HG03520 (cell line): ENCODE results near the gene EBP.
A peak's percentile ranks its signal among the peaks of the same experiment; 100 is the strongest.

ENCODE experiments used
- ATAC-seq: cut with Tn5 transposase; IDR thresholded peaks from one replicate; pipeline ENCODE4 v1.9.1; 2021; ENCODE audit warnings: mild to moderate bottlenecking, moderate library complexity; ENCODE audit not compliant: unreplicated experiment

EBP gene

GRCh38 chrX:48521353-48522243 lies at the start of gene EBP:
Gene EBP, plus strand, starts transcription at chrX:48521808. Its CDS starts 1,964 bp downstream, at chrX:48523772.
- ATAC-seq = peak; percentile 92

- no peak for ATAC-seq
These were observed 49.4 kb upstream of the EBP start for GRCh38 chrX:48472225-48472624.

GRCh38 chrX:48472851-48473703 lies 48.5 kb upstream of the EBP start:
- ATAC-seq = no peak

- no peak for ATAC-seq
These were observed 48.0 kb upstream of the EBP start for GRCh38 chrX:48473704-48473990.

GRCh38 chrX:48474127-48474526 lies 47.5 kb upstream of the EBP start:
- ATAC-seq = no peak

- no peak for ATAC-seq
These were observed 47.0 kb upstream of the EBP start for GRCh38 chrX:48474581-48474980.

GRCh38 chrX:48475296-48475695 lies 46.3 kb upstream of the EBP start:
- ATAC-seq = no peak

GRCh38 chrX:48475774-48476577 lies 45.6 kb upstream of the EBP start, which contains the start of gene FTSJ1:
Gene FTSJ1, plus strand, starts transcription at chrX:48476199. Its CDS starts 1,849 bp downstream, at chrX:48478048.
- ATAC-seq = peak; percentile 74

GRCh38 chrX:48476919-48477318 lies 44.7 kb upstream of the EBP start:
- ATAC-seq = no peak

GRCh38 chrX:48477960-48478755 lies 43.5 kb upstream of the EBP start:
- no peak for ATAC-seq

- ATAC-seq = no peak
These were observed 42.8 kb upstream of the EBP start for GRCh38 chrX:48478806-48479205.

GRCh38 chrX:48480142-48480541 lies 41.5 kb upstream of the EBP start:
- no peak for ATAC-seq

GRCh38 chrX:48480583-48480982 lies 41.0 kb upstream of the EBP start:
- ATAC-seq = no peak

- ATAC-seq = no peak
These were observed 39.1 kb upstream of the EBP start for GRCh38 chrX:48482526-48482925.

- ATAC-seq = no peak
These were observed 34.2 kb upstream of the EBP start for GRCh38 chrX:48487362-48487798.

- ATAC-seq = no peak
These were observed 33.6 kb upstream of the EBP start for GRCh38 chrX:48488034-48488433.

- ATAC-seq = no peak
These were observed 32.3 kb upstream of the EBP start for GRCh38 chrX:48489296-48489695.

GRCh38 chrX:48489892-48490291 lies 31.7 kb upstream of the EBP start:
- ATAC-seq = no peak

GRCh38 chrX:48490661-48491060 lies 30.9 kb upstream of the EBP start:
- ATAC-seq = no peak

- no peak for ATAC-seq
These were observed 29.8 kb upstream of the EBP start for GRCh38 chrX:48491809-48492208.
